ENCODE measurements around the gene PRDX2.

Gene PRDX2

GRCh38 chr19:12792051-12792852 is 9.3 kb downstream of the PRDX2 start:
- no peak for FAIRE-seq

- FAIRE-seq = no peak
Measured at GRCh38 chr19:12791345-12792050, 10.1 kb downstream of the PRDX2 start, which contains the start of gene JUNB. JUNB (plus strand) TSS chr19:12791486; CDS start chr19:12791772, 286 bp downstream.

DNA sequence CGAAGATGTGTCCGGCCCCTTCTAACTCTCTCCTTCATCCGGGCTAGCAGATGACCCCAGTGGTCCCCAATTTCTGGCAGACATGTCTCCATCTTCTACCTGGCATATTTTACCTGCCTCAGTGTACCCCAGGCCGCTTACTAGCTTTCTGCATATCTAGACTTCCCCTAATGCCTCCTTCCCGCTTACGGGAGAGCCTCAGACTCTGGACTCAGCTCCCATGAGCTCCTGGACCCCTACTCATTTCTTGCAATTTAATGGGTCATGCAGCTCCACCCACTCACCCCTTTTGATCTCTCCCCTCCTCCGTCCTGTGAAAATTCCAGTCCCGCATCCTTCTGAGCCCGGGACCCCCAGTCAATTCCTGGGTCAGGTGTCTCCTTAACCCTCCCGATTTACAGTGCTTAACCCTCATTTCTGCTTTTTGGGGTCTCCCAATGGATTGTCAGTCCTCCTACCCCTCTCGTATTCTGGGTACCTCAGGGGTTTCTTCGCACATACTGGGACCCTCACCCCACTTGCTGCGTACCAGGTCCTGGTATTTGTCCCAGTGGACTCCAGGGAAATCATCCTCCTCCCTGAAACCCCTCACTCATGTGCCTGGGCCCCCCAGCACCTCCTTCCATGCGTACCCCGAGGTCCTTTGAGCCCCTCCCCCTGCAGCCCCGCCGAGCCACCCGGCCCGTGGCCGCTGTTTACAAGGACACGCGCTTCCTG is 10.8 kb downstream of the PRDX2 start:
- no peak for FAIRE-seq

DNA sequence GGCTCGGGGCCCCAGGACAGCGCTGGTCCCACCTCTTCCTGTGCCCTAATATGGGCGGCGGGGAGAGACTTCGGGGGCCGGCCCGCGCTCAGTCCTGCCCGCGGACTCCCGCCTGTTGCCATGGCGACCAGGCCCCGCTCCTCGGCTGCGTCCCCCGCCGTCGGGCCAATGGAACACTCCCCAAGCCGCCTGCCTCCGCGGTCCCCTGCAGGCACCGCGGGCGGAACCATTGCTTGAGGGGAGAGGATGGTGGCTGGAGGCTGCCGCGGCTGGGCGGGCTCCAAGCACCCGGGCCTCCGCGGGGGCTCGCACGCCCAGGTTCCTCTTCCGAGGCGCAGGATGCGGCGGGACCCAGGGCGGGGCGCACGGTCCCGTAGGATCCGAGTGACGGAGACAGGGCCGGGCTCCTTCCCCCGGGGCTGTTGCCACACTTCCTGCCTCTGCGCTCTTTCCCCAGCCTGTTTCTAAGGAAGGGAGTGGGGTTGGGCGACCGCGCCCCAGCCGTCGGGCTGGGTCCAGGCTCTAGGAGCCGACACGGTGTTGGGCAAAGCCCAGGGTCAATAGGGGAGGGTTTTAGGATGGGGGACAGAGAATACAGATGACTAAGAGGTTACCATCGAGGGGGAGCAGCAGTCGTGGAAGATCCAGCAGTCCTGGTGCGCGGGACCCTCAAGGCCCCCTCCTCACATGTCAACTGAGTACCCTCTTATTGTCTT is 11.5 kb downstream of the PRDX2 start:
- no peak for FAIRE-seq

GRCh38 chr19:12789098-12789903 is 12.3 kb downstream of the PRDX2 start:
- no peak for FAIRE-seq

GRCh38 chr19:12788682-12789097 is 12.9 kb downstream of the PRDX2 start:
- no peak for FAIRE-seq

DNA sequence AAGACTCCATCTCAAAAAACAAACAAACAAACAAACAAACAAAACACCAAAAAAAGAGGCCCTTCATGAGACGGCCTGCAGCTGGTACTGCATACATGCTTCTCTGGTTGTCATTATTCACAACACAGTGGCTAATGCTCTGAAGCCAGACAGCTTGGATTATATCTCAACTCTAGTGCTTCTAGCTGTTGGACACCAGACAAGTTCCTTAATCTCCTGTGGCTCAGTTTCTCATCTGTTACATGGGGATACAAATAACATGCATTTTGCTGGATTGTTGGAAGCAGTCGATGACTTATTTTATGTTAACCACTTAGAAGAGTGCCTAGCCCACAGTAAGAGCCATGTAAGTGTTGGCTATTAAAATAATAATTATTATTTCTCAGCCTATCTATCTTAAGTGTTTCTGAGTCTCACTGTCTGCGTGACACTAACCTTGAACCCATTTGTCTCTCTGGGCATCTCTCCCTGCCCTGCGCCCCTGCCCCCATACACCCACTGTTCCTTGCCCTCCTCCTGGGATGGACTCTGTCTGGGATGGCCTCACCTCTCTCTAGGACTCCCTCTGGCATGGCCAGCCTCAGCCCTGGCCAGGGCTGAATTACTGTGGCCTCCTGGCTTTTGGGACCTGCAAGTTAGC is 13.4 kb downstream of the PRDX2 start:
- FAIRE-seq = no peak

DNA sequence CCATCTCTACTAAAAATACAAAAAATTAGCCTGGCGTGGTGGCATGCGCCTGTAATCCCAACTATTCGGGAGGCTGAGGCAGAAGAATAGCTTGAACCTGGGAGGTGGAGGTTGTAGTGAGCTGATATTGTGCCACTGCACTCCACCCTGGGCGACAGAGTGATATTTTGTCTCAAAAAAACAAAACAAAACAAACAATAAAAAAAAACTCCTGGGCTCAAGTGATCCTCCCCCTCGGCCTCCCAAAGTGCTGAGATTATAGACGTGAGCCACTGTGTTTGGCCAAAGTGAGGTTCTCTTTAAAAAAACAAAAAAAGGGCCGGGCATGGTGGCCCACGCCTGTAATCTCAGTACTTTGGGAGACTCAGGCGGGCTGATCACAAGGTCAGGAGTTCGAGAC is 14.1 kb downstream of the PRDX2 start:
- no peak for FAIRE-seq

- no peak for FAIRE-seq
Measured at GRCh38 chr19:12786952-12787351, 14.6 kb downstream of the PRDX2 start.

GRCh38 chr19:12786141-12786870 is 15.3 kb downstream of the PRDX2 start:
- FAIRE-seq = no peak

GRCh38 chr19:12785431-12786031 is 16.1 kb downstream of the PRDX2 start:
- FAIRE-seq = no peak

- no peak for FAIRE-seq
Measured at GRCh38 chr19:12784871-12785430, 16.6 kb downstream of the PRDX2 start.

DNA sequence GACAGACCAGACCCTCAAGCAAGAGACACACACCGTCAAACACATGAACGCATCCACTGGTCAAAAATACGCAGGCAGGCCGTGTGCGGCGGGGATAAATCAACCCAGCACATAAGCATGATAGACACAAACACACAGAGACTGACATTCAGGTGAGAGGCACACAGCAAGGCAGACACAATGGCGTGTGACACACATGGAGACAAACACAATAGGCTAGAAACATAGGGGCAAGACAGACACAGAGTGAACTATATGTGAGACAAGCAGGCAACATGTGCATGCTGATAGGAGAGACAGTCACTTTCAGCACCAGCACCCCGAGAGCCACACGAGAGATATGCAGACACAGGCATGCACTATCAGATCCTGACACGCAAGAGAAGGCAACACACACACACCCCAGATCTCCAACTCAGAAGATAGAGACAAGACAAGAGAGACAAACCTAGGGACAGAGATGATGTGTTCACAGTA is 17.2 kb downstream of the PRDX2 start:
- FAIRE-seq = no peak

GRCh38 chr19:12783849-12784393 is 17.7 kb downstream of the PRDX2 start:
- no peak for FAIRE-seq

DNA sequence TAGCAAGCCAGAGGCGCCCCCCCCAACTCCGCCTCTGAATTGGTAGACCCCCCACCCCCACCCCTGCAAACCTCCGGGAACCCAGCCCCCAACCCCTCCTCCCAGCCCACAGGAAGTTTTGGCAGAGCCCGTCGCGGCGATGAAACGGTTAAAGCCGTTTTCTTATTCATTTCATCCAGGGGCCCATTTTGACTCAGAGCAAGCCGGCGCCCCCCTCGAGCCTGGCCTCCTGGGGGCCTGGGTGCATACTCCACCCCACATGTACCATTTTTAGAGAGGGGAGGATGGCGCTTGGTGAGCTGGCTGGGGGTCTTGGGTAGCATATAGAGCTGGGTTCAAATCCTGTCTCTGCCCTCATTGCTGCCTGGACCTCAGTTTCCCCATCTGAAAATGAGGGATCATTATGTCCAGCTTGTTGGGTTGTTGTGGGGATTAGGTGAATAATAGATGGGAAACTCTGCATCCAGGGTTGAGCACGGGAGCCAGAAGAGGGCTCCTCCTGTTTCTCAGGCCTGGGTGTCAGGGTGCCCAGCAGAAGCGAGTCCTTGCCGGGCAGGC is 18.2 kb downstream of the PRDX2 start:
- no peak for FAIRE-seq

GRCh38 chr19:12782424-12783290 is 18.9 kb downstream of the PRDX2 start:
- no peak for FAIRE-seq

DNA sequence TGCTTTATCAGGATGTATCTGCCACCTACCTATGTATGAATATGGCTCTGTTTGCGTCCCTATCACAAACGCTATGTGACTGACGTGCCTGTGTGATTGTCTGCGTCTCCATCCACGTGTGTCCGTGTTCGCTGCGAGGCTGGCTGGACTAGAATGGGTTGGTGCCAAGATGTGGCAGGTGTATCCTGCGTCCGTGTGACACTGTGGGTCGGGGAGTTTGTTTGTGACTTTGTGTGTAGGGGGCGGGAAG is 19.5 kb downstream of the PRDX2 start:
- FAIRE-seq = no peak
